GM04503 (cell line): ENCODE data around the gene TNRC18.
"Not testable (repeated sequence)": the region's sequence is repeated elsewhere in the genome, so short reads cannot be mapped to it uniquely, and the experiment has no call there.

ENCODE experiments used
- DNase-seq: peaks from one replicate; pipeline ENCODE4 v3.0.0-alpha.2; 2012; ENCODE audit warnings: low read depth

TNRC18 gene

DNA sequence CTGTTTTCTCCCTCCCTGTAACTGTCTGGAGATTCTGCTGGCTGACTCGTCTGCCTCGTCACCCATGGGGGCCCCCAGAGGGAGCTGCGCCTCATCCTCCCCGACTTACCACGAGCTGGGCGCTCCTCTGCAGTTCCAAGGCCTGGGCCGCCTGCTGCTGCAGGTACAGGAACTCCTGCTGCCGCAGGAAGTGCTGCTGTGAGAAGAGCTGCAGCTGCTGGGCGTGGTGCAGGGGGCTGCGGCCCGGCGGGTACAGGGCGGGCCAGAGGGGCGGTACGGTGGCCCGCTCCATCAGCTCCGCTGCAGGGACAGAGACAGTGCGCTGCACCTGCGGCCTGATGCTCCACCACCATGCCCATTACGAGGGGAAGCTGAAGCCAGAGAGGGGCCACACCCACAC is 47.7 kb downstream of the TNRC18 start:
- DNase-seq: no peak

DNA sequence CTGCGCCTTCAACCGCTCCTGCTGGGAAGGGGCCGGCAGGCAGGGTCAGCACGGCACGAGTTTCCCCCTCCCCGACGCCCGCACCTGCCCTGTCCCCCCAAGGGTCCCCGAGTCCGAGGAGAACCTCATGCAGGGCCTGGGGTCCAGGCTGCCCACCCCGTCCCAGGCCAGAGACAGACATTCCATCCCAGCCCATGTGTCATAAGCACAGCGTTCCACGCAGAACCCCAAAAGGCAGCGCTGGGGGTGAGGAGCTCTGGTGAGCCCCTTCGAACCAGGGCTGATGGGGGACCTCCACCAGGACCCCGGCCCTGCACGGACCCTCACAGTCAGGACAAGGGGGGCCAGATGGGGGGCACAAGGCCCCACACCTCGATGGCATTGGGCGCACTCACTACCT is 49.2 kb downstream of the TNRC18 start:
- DNase-seq: no peak

DNA sequence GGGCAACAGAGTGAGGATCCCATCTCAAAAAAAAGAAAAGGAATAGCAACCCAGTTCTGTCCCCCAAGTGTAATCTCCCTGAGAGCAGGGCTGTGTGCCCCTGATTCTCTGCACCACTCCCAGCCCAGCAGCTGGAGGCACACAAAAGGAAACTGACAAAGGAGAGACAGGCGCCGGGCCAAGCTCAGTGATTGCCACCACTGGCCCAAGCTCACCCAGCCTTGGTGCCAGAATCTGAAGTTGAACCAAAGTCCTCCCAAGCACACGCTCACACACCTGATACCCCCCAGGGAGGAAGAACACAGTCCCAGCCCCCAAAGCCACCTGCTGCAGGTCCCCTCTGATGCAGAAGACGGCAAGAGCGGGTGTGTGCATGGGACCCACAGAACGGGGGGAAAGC is 50.3 kb downstream of the TNRC18 start:
- DNase-seq: no peak

GRCh38 chr7:5370454-5371353 is 52.9 kb downstream of the TNRC18 start:
- DNase-seq: no peak

DNA sequence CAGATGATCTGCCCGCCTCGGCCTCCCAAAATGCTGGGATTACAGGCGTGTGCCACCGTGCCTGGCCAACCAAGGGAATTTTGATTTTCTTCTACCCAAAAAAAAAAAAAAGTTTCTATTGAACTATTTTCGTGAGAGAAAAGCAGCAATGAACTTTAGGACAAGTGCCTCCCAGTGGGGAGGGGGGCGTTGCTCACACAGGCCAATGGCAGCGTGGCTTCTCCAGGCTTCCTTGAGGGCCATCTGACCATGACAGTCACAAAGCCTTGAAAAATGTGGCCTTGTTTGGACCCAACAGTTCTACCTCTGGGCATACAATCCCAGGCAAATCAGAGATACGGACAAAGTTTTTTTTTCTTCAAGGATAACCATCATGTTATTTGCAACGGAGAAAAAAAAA is 56.0 kb downstream of the TNRC18 start:
- DNase-seq: no peak

DNA sequence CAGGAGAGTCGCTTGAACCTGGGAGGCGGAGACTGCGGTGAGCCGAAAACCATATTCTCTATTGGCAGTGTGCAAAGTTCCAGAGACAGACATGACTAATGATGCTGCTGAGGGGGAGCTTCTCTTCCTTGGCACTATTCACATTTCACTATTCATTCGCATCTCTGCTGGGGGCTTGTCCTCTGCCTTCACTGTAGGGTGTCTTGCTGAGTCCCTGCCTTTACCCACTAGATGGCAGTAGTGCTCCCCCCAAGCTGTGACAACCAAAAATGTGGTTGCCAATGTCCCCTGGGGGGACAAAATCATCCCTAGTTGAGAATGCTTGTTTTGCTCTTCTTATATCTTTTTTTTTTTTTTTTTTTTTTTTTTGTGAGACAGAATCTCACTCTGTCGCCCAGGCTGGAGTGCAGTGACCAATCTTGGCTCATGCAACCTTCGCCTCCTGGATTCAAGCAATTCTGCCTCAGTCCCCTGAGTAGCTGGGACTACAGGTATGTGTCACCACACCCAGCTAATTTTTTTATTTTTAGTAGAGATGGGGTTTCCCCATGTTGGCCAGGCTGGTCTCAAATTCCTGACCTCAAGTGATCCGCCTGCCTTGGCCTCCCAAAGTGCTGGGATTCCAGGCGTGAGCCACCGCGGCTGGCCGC is 57.5 kb downstream of the TNRC18 start:
- peak; percentile 45 for DNase-seq

DNA sequence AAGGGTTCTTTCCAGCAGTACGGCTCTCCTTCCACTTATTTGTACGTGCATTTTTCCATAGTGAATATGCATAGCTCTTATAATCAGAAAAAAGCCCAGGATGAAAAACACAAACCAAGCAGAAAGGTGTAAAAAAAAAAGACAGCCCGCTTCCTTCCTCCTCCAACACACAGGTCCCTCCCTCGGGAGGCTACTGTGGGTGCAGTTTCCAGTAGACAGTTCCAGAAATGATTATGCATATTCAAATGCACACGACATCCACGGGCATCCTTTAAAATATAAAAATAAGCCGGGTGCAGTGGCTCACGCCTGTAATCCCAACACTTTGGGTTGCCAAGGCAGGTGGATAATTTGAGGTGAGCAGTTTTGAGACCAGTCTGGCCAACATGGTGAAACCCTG is 59.9 kb downstream of the TNRC18 start:
- no peak for DNase-seq

GRCh38 chr7:5362466-5362865 is 61.2 kb downstream of the TNRC18 start:
- DNase-seq: no peak

DNA sequence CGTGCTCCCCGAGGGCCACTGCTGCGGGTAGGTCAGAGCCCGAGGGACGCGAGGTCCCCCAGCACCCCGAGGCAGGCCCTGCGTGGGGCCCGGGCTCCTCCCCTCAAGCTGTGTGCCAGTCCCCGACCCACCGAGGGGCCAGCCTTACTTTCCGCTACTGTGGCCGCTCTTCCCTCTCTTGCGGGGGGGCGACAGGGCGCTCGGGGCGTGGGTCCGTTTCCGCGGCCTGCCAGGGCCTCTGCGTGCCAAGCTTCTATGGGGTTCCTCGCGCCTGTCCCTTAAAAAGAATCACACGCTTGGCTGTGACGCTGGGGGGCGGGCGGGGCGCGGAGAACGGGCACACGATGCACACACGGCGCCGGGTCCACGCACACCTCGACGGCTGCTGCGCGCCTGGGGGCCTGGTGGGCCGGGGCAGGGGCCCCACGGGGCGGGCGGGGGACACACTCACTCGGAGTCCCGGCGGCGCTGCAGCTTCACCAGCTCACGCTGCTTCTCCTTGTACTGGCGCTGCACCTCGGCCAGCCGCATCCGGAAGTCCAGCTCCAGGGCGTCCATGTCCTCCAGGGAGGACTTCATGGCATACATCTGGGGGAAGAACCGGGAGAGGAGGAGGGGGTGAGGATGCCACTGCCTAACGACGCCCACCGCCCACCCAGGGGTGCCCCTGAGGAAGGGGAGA is 62.0 kb downstream of the TNRC18 start:
- no peak for DNase-seq

- DNase-seq: no peak
These were observed 62.7 kb downstream of the TNRC18 start for GRCh38 chr7:5360971-5361370.

DNA sequence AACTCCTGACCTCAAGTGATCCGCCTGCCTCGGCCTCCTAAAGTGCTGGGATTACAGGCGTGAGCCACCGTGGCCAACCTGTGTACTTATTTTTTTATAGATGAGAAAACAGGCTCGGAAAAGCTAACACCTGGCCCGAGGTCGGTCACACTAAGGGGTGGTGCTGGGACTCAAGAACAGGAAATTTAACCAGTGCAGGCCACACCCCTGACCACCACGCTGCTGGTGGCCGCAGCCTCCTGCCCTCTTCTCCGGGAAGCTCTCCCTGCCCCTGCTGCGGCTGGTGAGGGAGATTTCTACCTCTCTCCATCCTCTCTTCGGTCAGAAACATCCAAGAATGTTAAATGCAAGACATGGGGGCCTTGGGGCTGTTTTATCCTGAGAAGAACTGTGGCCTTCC is 63.2 kb downstream of the TNRC18 start:
- DNase-seq: no peak

DNA sequence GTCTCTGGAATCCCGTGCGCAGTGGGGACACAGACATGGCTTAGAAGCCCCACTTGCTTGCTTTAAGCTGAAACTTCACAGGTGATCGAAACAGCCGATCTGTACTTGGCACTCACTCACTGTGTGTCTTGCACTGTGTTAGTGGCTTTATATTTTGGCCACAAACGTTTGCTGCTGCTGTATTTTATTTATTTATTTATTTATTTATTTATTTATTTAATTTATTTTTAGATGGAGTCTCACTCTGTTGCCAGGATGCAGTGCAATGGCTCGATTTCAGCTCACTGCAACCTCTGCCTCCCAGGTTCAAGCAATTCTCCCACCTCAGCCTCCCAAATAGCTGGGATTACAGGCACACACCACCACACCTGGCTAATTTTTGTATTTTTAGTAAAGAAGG is 63.6 kb downstream of the TNRC18 start:
- DNase-seq: not testable (repeated sequence)

- no peak for DNase-seq
These were observed 64.3 kb downstream of the TNRC18 start for GRCh38 chr7:5359344-5359743.

DNA sequence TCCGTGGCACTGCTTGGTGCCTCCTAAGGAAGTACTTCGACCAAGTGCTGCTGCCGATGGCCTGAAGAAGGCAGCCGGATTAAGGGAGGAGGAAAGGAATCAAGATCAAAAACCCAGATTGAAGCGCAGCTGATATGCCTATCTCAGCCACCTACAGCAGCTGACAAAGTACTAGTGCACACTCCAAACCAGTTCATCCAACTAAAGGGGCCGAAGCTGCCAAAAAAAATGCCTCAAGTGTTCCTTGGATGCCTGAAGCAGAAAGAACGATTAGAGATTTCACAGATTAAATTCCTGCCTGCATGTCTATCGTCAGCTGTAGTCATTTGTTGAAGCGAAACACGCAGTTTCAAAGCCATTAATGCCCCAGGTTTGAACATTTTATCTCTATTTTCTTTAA is 65.7 kb downstream of the TNRC18 start:
- DNase-seq: no peak

DNA sequence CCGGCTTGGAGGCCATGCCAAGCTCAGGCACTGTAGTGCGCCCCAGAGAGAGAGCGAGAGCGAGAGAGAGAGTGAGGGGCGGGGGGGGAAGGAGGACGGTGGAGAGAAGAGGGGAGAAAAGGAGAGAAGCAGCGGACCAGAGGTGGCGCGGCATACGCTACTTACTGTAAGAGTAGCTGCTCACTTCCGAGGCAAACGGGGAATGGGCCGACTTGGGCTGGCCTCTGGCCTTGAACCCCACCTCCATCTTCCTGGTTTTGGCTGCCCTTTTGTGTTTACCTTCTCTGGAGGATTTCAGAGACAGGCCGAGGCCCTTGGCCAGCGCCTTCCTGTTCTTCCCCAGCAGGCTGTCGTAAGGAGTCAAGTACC is 66.9 kb downstream of the TNRC18 start:
- DNase-seq: no peak

DNA sequence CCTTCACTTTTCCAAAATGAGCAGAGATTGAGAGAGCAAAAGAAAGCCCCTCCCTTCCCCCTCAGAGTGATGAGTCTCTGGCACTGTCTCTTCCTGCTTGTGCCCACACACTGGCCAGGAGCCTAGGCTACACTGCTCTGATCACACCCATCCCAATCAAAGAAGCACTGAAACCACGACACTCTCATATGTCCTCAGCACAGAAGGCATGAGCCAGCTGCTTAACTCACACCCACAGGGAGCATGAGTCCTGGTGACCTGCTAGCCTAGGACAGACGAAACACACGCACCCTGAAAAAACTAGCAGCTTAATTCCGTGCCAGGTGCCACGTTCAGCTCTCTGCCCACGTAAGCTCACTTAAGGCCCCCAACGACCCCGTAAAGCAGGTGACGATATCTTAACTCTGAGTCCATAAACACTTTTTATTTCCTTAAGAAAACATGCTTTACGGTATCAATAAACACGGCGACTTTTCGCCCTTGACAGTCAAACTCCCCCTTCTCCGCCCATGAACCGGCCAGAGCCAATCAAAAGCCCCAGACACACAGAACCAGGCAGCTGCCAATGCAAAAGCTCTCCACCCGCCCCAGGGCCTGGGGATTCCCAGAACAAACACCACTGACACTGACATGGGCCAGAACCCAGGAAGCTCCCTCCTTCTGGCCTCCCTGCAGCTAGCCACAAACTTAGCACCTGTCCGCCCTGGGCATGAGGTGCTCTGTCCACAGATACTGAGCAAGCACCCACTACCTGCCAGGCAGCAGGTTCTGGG is 69.0 kb downstream of the TNRC18 start:
- DNase-seq: peak; percentile 33

DNA sequence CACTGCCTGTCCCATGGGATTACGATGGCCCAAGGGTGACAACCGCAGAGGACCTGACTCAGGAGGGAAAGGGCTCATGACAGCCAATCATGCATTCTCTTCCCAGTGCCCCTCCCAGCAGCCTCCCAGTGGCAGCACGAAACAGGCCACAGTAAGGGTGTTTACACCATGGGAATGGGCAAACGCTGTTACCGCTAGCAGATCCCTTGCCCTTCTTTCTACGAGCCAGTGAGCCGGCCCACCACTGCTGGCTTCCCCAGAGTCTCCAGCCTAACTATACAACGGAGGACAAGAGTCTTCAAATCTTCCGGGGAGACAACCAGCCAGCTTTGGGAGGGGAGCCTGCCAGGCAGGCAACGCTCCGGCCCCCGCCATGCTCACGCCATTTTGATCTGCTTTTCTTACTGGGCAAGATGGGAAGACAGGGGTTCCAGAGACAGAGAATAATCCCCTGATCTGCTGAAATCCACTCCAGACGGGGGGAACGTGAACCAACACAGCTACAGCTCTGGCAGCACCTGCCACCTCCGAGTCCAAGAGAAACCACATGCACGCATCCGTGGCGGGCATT is 71.1 kb downstream of the TNRC18 start:
- DNase-seq: no peak

DNA sequence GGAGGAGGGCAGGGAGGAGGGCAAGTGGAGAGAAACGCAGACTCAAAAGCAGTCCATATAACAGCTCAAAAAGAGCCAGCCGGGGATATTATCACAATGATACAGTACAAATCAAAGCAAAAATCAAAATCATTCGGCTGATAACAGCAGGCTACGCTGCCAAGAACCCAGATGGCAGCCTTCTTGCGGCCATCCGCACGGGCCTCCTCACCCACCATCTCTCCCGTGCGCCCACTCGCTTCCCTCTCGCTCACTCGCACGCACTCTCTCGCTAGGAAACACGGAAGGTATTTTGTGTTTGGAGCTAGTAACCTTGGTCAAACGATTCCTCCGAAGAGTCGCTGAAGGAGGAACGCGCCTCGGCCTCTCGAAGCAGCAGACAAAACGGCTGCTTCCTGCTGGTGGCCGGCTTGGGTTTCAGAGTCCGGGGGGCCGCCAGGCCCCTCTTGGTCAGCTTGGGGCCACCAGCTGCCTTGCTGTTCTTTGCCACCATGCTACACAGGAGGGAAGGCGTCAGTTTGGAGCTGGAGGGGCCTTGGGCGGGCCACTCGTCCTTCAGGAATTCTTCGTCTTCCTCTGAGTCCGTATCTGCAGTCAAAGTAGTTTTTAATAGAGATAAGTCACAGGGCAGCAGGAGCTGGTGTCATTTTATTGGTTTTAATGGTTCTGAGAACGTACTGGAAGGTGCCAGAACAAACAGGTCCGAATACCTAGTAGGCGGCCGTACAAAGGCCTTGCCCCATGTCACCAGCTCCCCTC is 71.9 kb downstream of the TNRC18 start:
- DNase-seq: no peak

GRCh38 chr7:5350600-5351385 is 72.8 kb downstream of the TNRC18 start:
- no peak for DNase-seq

DNA sequence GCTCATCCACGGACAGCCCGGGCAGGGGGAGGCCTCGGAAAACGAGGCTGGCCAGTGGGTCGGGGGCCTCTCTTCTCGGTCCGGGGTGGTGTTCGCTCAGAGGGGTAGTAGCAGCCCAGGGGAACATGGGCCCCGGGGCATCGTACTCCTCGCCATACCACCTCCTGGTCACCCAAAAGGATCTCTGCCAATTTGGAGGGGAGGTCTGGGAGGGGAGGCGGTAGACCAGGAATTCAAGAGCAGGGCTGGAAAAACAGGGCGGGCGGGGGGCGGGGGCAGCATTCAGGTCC is 73.5 kb downstream of the TNRC18 start:
- DNase-seq: no peak
